Measurements from ENCODE around the gene OR2S2. TPM values are rescaled to one million over a fixed set of nuclear protein-coding genes. Genes with fewer than 3 reads are reported as not detected.
A peak's percentile ranks its signal among the peaks of the same experiment; 100 is the strongest.

Gene OR2S2
- total RNA-seq, 2 donors from 2014 or later: not detected

- DNase-seq (ENCODE audit: low spot score): no peak
- Histone ChIP-seq H3K9me3 (no peaks in the 10 kb centered on the region), H3K36me3 (no peaks in the 10 kb centered on the region), H3K4me1 (ENCODE audit: control insufficient read depth in 1 of 2, low read depth in 2 of 2) (peaks cover 38 to 78% of the 10 kb centered on the region in 2 donors), H3K4me3 (no peak overlapping the region), H3K27ac (peak overlapping the region; percentile 43 to 58), H3K27me3 (replicated peaks; ENCODE audit: insufficient read depth) (no peaks in the 10 kb centered on the region)
- TF ChIP-seq CTCF (IDR thresholded peaks at IDR 0.05): no peak
- no peak for ATAC-seq (ENCODE audit: insufficient number of reproducible peaks, low FRiP score, low read depth)
These were observed 45.1 kb downstream of the OR2S2 start for GRCh38 chr9:35912791-35913400.

GRCh38 chr9:35911690-35912089, 46.3 kb downstream of the OR2S2 start:
- H3K4me3 ChIP-seq: no peak overlapping the region
- ATAC-seq (ENCODE audit: insufficient number of reproducible peaks, low FRiP score, low read depth): no peak
- peaks cover 47 to 90% of the 10 kb centered on the region in 2 donors for H3K4me1 ChIP-seq (ENCODE audit: control insufficient read depth in 1 of 2, low read depth in 2 of 2)
- no peaks in the 10 kb centered on the region for H3K36me3 ChIP-seq
- no peak for DNase-seq (ENCODE audit: low spot score)
- no peaks in the 10 kb centered on the region for H3K27me3 ChIP-seq (replicated peaks; ENCODE audit: insufficient read depth)
- no peaks in the 10 kb centered on the region for H3K9me3 ChIP-seq
- peak overlapping the region; percentile 99 to 100 for H3K27ac ChIP-seq
- no peak for TF ChIP-seq CTCF (IDR thresholded peaks at IDR 0.05)

- no peak overlapping the region for H3K4me3 ChIP-seq
- H3K4me1 ChIP-seq (ENCODE audit: control insufficient read depth in 1 of 2, low read depth in 2 of 2): peaks cover 51 to 93% of the 10 kb centered on the region in 2 donors
- peak; percentile 21 for TF ChIP-seq CTCF (IDR thresholded peaks at IDR 0.05)
- no peaks in the 10 kb centered on the region for H3K36me3 ChIP-seq
- DNase-seq (ENCODE audit: low spot score) (no peak), ATAC-seq (ENCODE audit: insufficient number of reproducible peaks, low FRiP score, low read depth) (no peak)
- peak overlapping the region; percentile 99 to 100 for H3K27ac ChIP-seq
- H3K9me3 ChIP-seq: no peaks in the 10 kb centered on the region
- no peaks in the 10 kb centered on the region for H3K27me3 ChIP-seq (replicated peaks; ENCODE audit: insufficient read depth)
These were observed 47.2 kb downstream of the OR2S2 start for GRCh38 chr9:35910613-35911359.

- ATAC-seq (ENCODE audit: insufficient number of reproducible peaks, low FRiP score, low read depth) (no peak), DNase-seq (ENCODE audit: low spot score) (no peak)
- Histone ChIP-seq H3K27me3 (replicated peaks; ENCODE audit: insufficient read depth) (no peaks in the 10 kb centered on the region), H3K4me1 (ENCODE audit: control insufficient read depth in 1 of 2, low read depth in 2 of 2) (peaks cover 59 to 93% of the 10 kb centered on the region in 2 donors), H3K27ac (peak overlapping the region; percentile 99 to 100), H3K9me3 (no peaks in the 10 kb centered on the region), H3K4me3 (no peak overlapping the region), H3K36me3 (no peaks in the 10 kb centered on the region)
- TF ChIP-seq CTCF (IDR thresholded peaks at IDR 0.05): no peak
These were observed 48.0 kb downstream of the OR2S2 start for GRCh38 chr9:35909687-35910612.

- no peaks in the 10 kb centered on the region for H3K36me3 ChIP-seq
- ATAC-seq (ENCODE audit: insufficient number of reproducible peaks, low FRiP score, low read depth) (no peak), DNase-seq (ENCODE audit: low spot score) (no peak)
- H3K4me3 ChIP-seq: peak within 1 kb of the TSS; percentile 51
- no peaks in the 10 kb centered on the region for H3K27me3 ChIP-seq (replicated peaks; ENCODE audit: insufficient read depth)
- H3K9me3 ChIP-seq: no peaks in the 10 kb centered on the region
- no peak for TF ChIP-seq CTCF (IDR thresholded peaks at IDR 0.05)
- peak within 1 kb of the TSS; percentile 99 to 100 for H3K27ac ChIP-seq
- H3K4me1 ChIP-seq (ENCODE audit: control insufficient read depth in 1 of 2, low read depth in 2 of 2): peaks cover 66 to 93% of the 10 kb centered on the region in 2 donors
These were observed 48.7 kb downstream of the OR2S2 start, which contains the start of gene SPAAR for GRCh38 chr9:35909274-35909673. Gene SPAAR, plus strand, starts transcription at chr9:35909490. Its CDS starts 974 bp downstream, at chr9:35910464.

Measured in thoracic aorta (tissue), 2 donors.